ENCODE results near the gene KIN. TPM values are rescaled to one million over a fixed set of nuclear protein-coding genes. Genes with fewer than 3 reads are reported as not detected.
"Not testable (repeated sequence)": the region's sequence is repeated elsewhere in the genome, so short reads cannot be mapped to it uniquely, and the experiment has no call there.

KIN gene
- total RNA-seq, 1 donor from 2014 or later: 13.9 TPM

GRCh38 chr10:7744307-7744706, 43.5 kb downstream of the KIN start:
- intact Hi-C loops (cut with micrococcal nuclease): no loop called here

GRCh38 chr10:7738536-7739407, 49.0 kb downstream of the KIN start:
- intact Hi-C loops (cut with micrococcal nuclease): no loop called here

- intact Hi-C loops (cut with micrococcal nuclease): no loop called here
These were observed 53.0 kb downstream of the KIN start for GRCh38 chr10:7734821-7735220.

GRCh38 chr10:7722927-7723529, 64.8 kb downstream of the KIN start:
- intact Hi-C loops (cut with micrococcal nuclease): no loop called here

- intact Hi-C loops (cut with micrococcal nuclease): no loop called here
These were observed 67.3 kb downstream of the KIN start for GRCh38 chr10:7720478-7720877.

- intact Hi-C loops (cut with micrococcal nuclease): no loop called here
These were observed 69.1 kb downstream of the KIN start for GRCh38 chr10:7718685-7719084.

DNA sequence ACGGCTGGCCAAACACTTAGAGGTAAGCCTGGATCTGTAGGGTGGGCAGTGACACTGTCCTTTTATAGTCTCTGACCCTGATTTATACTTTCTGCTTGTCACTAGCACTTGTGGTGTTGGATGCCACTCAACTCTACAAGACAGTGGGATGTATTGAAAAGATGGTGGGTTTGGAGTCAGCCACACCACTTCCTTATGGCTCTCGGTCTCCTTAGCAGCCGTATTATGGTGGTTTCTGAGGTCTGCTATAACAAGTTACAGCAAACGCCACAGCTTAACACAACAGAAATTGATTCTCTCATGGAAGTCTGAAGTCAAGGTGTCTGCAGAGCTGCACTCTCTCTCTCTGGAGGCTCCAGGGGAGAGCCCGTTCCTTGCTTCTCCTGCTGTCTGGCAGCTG, 70.0 kb downstream of the KIN start:
- intact Hi-C loops (cut with micrococcal nuclease): no loop called here

DNA sequence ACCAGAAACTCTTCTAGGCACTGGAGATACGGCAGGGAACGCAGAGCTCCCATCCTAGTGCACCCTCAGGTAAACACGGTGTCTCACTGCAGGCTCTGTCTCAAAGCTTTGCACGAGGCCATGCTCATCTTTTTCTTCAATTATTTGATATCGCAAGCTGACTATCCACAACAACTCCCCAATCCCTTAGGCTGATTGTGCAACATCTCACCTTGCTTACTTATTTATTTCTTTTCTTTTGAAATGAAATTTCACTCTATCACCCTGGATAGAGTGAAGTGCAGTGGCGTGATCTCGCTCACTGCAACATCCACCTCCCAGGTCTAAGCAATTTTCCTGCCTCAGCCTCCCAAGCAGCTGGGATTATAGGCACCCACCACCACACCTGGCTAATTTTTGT, 72.3 kb downstream of the KIN start:
- intact Hi-C loops (cut with micrococcal nuclease): no loop called here

- intact Hi-C loops (cut with micrococcal nuclease): not testable (repeated sequence)
These were observed 76.7 kb downstream of the KIN start for GRCh38 chr10:7711075-7711474.

DNA sequence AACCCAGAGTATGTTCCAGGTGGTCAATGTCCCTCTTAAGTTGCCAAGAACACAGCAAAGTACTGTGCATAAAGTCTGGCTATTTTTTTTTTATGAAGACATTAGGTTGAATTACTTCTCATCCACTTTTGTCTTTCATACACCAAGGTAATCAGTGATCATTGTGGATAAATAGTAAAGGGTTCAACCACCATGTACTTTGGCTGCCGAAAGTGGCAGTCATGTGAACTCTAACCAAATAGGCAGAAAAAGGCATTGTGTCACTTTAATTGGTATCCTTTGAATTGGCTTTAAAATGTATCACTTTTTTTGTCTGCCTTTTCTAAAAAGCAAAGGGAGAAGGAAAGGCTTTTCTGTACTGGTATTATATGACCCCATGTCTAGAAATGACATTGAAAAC, 77.3 kb downstream of the KIN start:
- intact Hi-C loops (cut with micrococcal nuclease): no loop called here

DNA sequence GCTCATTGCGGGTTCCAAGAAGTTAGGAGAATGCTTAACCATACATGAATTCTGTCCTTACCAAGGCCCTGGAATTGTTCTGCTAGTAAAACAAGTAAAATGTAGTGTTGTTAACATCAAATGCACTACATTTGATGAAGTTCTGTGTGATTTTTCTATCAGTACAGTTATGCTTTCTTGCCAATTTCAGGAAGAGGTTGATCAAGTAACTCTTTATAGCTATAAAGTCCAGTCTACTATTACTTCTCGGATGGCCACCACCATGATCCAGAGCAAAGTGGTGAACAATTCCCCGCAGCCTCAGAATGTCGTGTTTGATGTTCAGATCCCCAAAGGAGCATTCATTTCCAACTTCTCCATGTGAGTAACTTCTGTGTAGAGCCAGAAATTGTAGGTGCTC, 79.0 kb downstream of the KIN start:
- intact Hi-C loops (cut with micrococcal nuclease): no loop called here

DNA sequence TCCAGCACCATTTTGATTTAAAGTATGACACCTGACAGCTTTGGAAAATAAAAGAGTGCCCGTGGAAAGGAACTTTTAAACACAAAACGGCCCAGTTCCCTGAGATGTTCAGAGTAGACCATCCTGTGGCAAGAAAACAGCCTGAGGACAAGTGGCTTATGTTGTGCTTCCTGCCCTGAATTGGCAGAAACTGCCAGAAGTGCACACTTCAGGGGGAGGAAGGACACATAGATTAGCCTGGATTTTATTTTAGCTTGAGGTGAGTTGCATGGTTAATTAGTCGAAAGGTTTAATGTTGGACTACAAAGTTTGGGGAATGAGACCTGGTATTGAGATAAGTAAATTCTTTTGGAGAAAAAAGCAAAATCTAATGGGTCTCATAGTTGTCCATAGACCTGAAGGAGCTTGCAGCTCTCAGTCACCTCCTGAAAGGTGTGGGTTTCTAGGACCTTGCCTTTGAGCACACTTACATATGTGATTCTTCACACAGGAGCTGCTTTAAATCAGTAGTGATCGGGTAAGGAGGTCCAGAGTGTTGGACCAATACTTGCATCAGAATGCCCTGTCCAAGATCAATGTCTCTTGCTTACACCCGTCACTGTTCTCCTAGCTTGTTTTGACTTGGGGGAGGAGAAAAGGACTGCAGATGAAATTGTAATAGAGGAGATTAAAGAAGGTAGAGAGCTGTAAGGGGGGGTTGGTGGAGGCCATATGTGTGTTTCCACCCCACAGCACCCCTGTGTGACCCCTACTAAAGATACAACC, 79.8 kb downstream of the KIN start:
- intact Hi-C loops (cut with micrococcal nuclease): no loop called here

DNA sequence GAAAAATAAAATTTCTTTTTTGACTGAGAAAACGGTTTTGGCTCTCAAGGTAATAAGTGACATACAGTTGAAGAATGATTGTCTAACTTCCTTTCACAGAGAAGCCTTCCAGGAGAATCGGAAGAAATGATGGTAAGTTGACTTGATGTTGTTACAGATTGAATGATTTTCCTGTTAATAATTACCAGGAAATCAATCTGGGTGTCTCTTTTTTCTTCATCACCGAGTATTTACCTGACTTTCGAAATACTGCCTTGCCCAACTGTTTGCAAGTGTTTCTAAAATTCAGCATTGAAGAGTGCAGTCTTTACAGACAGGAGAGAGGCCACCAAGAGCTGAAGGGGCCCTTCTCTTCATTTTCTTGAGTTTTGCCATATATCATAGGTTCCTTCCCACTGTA, 80.7 kb downstream of the KIN start:
- intact Hi-C loops (cut with micrococcal nuclease): no loop called here

- intact Hi-C loops (cut with micrococcal nuclease): no loop called here
These were observed 81.2 kb downstream of the KIN start for GRCh38 chr10:7706534-7707073.

- intact Hi-C loops (cut with micrococcal nuclease): no loop called here
These were observed 82.5 kb downstream of the KIN start for GRCh38 chr10:7705341-7705740.

- intact Hi-C loops (cut with micrococcal nuclease): no loop called here
These were observed 83.4 kb downstream of the KIN start for GRCh38 chr10:7704071-7705016.

DNA sequence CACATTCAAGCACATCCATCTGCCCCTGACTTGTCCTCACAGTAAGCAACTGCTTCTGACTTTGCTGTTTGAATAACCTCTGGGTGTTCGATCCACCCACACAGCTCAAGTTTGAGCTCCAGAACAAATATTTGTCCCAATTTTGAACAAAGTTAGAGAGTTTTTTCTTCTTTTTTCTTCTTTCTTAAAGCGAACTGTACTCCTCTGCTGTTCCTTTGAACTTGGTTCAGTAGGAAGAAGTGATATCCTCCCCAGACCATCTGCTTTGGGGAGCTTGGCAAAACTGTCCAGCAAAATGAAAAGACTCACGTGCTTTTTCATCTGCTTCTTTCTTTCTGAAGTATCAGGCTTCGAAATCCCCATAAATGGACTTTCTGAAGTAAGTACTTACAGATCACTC, 84.7 kb downstream of the KIN start, which contains the start of gene ITIH2:
TSS of gene ITIH2 (plus strand) at position 177 of the 400 bp plus-strand sequence. CDS start at position 296, 119 bp downstream.
- intact Hi-C loops (cut with micrococcal nuclease): no loop called here

DNA sequence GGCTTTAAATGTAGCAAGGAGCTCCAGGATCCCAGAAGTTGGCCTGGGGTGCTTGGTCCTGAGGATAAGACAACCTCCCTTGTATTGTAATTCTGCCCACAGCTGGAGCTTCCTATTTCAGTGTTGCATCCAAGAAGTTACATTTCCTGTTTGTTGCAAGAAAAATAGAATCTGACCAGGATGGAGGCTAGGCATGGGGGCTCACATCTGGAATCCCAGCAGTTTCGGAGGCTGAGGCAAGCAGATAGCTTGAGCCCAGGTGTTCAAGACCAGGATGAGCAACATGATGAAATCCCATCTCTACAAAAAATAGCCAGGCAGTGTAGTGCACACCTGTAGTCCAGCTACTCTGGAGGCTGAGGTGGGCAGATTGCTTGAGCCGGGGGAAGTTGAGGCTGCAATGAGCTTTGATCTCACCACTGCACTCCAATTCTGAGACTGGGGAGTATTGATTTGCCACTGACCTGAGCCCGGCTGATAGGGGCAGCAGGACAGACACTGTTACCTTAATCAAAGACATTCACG, 85.4 kb downstream of the KIN start:
- intact Hi-C loops (cut with micrococcal nuclease): no loop called here

GRCh38 chr10:7701158-7701742, 86.5 kb downstream of the KIN start:
- intact Hi-C loops (cut with micrococcal nuclease): no loop called here
